Peyer's patch (tissue), 4 donors: ENCODE data around the gene PLPPR2. TPM values are rescaled to one million over a fixed set of nuclear protein-coding genes. Genes with fewer than 3 reads are reported as not detected.

Experiments used
- DNase-seq, 3 donors: peaks; one replicate each; pipeline ENCODE4 v3.0.0-alpha.2; 2017 to 2019
- H3K27ac ChIP-seq, 4 donors: fragments of 200-600 bp; sonication (generic); one replicate each; pipeline ENCODE4 v1.5.1; 2016 to 2019
- H3K27me3 ChIP-seq, 2 donors: fragments of 200-600 bp; sonication (generic); one replicate each; pipeline ENCODE4 v1.5.1; 2019
- H3K36me3 ChIP-seq, 3 donors: fragments of 200-600 bp; sonication (generic); one replicate each; pipeline ENCODE4 v1.5.1; 2016 to 2019
- H3K4me1 ChIP-seq, 4 donors: fragments of 200-600 bp; sonication (generic); one replicate each; pipeline ENCODE4 v1.5.1; 2016 to 2019
- H3K4me3 ChIP-seq, 4 donors: fragments of 200-600 bp; sonication (generic); 1 replicate in 3 of 4; 2 replicates in 1 of 4; pipeline ENCODE4 v1.5.1; 2016 to 2019; ENCODE audit warnings: mild to moderate bottlenecking in 1 of 4
- H3K9me3 ChIP-seq, 4 donors: fragments of 200-600 bp; sonication (generic); one replicate each; pipeline ENCODE4 v1.5.1; 2016 to 2019; ENCODE audit warnings: mild to moderate bottlenecking in 1 of 4
- CTCF ChIP-seq, 6 experiments: fragments of 450-650 bp in 4 of 6; fragments of 200-600 bp in 2 of 6; sonication (generic) in 1 of 6; IDR thresholded peaks; one replicate each; pipeline ENCODE4 v1.5.1; 2017 to 2019; ENCODE audit warnings: antibody characterized with exemption in 6 of 6, mild to moderate bottlenecking in 3 of 6, moderate library complexity in 1 of 6
- POLR2A ChIP-seq, 2 donors: fragments of 450-650 bp; IDR thresholded peaks; one replicate each; pipeline ENCODE4 v1.5.1; 2017; ENCODE audit warnings: antibody characterized with exemption in 2 of 2, mild to moderate bottlenecking in 2 of 2, moderate library complexity in 2 of 2
- total RNA-seq, 4 donors: library from RNA; depleted of rRNA; stranded (reverse); fragments of >200 nt; gene quantifications; one replicate each; pipeline ENCODE4 v1.1.0, GENCODE V29; 2016

The PLPPR2 gene
- total RNA-seq, 4 donors from 2014 or later: 6.8 to 18.2 (median 10.1) TPM

GRCh38 chr19:11363881-11364280, 8.6 kb downstream of the PLPPR2 start:
- H3K9me3 ChIP-seq: no peaks in the 10 kb centered on the region
- H3K36me3 ChIP-seq: peaks cover 0 to 7% (median 0%) of the 10 kb centered on the region in 3 donors

GRCh38 chr19:11364296-11364904, 9.2 kb downstream of the PLPPR2 start:
- TF ChIP-seq POLR2A (IDR thresholded peaks at IDR 0.05) (no peak), CTCF (IDR thresholded peaks at IDR 0.05) (no peak)
- no peak overlapping the region for H3K27ac ChIP-seq
- H3K9me3 ChIP-seq: no peaks in the 10 kb centered on the region
- peaks cover 0 to 7% (median 0%) of the 10 kb centered on the region in 3 donors for H3K36me3 ChIP-seq
- H3K4me3 ChIP-seq: no peak overlapping the region
- H3K4me1 ChIP-seq: peaks cover 0 to 5% (median 0%) of the 10 kb centered on the region in 4 donors
- no peaks in the 10 kb centered on the region for H3K27me3 ChIP-seq
- no peak for DNase-seq

More at GRCh38 chr19:11363881-11364280, 8.6 kb downstream of the PLPPR2 start:
- Histone ChIP-seq H3K4me3 (no peak overlapping the region), H3K27ac (no peak overlapping the region), H3K4me1 (peaks cover 0 to 5% (median 0%) of the 10 kb centered on the region in 4 donors), H3K27me3 (no peaks in the 10 kb centered on the region)
- no peak for DNase-seq
- no peak for TF ChIP-seq POLR2A (IDR thresholded peaks at IDR 0.05)
- no peak for TF ChIP-seq CTCF (IDR thresholded peaks at IDR 0.05)

GRCh38 chr19:11364935-11365334, 9.7 kb downstream of the PLPPR2 start:
- H3K9me3 ChIP-seq: no peaks in the 10 kb centered on the region
- peaks cover 0 to 5% (median 0%) of the 10 kb centered on the region in 4 donors for H3K4me1 ChIP-seq
- no peak overlapping the region for H3K4me3 ChIP-seq
- H3K27me3 ChIP-seq: no peaks in the 10 kb centered on the region
- no peak for TF ChIP-seq CTCF (IDR thresholded peaks at IDR 0.05)
- TF ChIP-seq POLR2A (IDR thresholded peaks at IDR 0.05): no peak
- H3K27ac ChIP-seq: no peak overlapping the region
- DNase-seq: no peak
- peaks cover 0 to 7% (median 0%) of the 10 kb centered on the region in 3 donors for H3K36me3 ChIP-seq

- no peak for TF ChIP-seq CTCF (IDR thresholded peaks at IDR 0.05)
- TF ChIP-seq POLR2A (IDR thresholded peaks at IDR 0.05): no peak
- Histone ChIP-seq H3K27me3 (no peaks in the 10 kb centered on the region), H3K4me3 (no peak overlapping the region), H3K4me1 (peaks cover 0 to 5% (median 0%) of the 10 kb centered on the region in 4 donors), H3K9me3 (no peaks in the 10 kb centered on the region), H3K36me3 (peaks cover 0 to 7% (median 0%) of the 10 kb centered on the region in 3 donors), H3K27ac (no peak overlapping the region)
- DNase-seq: no peak
Measured at GRCh38 chr19:11365557-11366117, 10.4 kb downstream of the PLPPR2 start.

GRCh38 chr19:11367528-11367927, 12.3 kb downstream of the PLPPR2 start:
- no peak for DNase-seq
- no peaks in the 10 kb centered on the region for H3K27me3 ChIP-seq
- H3K27ac ChIP-seq: no peak overlapping the region
- H3K4me3 ChIP-seq: no peak overlapping the region
- no peak for TF ChIP-seq CTCF (IDR thresholded peaks at IDR 0.05)
- TF ChIP-seq POLR2A (IDR thresholded peaks at IDR 0.05): no peak
- no peaks in the 10 kb centered on the region for H3K9me3 ChIP-seq
- H3K4me1 ChIP-seq: no peaks in the 10 kb centered on the region
- peaks cover 0 to 7% (median 0%) of the 10 kb centered on the region in 3 donors for H3K36me3 ChIP-seq
